HT1080 (cell line): ENCODE measurements around the gene ARHGAP40. TPM values are rescaled to one million over a fixed set of nuclear protein-coding genes. Genes with fewer than 3 reads are reported as not detected.

Experiments
- DNase-seq: peaks from one replicate; pipeline ENCODE4 v3.0.0-alpha.2; 2015; ENCODE audit warnings: low read depth
- total RNA-seq: library from RNA; depleted of rRNA; stranded (reverse); fragments of >200 nt; shearing (Covaris generic); gene quantifications from 2 replicates; pipeline ENCODE4 v1.2.3, GENCODE V29; 2014; rRNA removed

Gene ARHGAP40
- total RNA-seq, 1 experiment from 2014 or later: 0.03 TPM

DNA sequence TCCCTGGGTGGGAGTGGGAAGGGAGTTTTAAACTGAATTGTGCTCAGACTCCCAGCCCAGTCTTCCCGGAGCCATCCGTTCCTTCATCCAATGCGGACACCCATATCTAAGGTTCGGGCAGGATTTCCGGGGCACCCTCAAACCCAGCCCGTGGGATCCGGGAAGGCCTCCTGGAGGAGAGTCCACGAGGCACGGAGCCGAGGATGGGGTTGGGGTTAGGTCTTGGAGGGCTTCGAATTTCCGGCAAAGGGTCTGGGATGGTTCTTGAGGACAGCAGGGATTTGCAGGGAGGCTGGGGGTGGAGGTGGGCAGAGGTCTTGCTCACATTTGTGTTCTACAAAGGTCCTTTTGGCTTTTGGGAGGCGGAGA lies 73.1 kb downstream of the ARHGAP40 start:
- no peak for DNase-seq

DNA sequence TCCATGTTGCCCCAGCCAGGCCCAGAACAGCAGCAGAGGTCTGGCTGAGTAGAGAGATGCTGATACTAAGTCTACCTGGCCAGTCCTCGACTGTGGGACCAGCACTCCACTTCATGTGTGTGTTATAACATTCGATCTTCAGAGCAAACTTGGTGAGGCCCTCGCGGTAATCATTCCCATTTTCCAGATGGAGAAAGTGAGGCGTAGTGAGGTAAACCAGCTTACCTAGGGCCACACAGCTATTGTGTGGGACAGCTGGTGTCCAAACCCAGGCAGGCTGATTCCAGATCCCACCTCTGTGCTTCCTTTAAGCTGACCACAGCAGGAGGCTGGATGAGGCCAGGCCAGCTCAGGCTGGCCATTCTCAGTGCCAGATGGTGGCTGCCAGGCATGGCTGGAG lies 75.0 kb downstream of the ARHGAP40 start:
- DNase-seq: no peak

DNA sequence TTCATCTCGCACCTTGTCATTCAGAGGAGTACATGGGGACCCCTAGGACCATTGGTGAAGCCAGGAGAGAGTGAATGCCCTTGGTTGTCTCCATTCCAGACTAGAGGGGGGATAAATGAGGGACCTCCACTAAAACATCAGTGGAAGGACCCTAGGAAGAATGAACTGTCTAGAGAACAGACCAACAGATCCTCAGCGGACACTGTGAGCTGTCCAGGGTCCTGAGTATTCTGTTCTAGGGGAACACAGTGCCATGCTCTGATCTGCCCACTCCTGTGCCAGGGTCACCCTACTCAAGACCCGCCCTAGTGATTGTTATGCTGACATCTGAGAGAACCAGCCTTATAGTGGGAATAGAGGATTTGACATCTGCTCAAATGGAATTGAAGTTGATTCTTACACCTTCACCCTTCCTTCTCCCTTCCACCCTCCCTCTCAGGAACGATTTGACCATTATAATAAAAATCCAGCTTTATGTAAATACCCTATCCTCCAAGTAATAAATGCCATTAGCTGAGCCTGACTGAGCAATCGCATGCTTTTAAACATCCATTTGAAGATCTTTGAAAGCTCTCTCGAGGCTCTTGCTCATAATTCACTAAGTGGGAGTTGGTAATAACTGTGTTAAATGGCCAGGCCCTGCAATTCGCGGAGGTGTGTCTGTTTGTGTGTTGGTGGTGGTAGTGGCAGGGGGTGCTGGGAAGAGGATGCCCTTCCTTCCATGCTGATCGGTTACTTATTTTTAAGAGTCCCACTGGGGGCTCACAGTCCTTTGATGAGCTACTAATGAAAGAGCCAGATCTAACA lies 79.1 kb downstream of the ARHGAP40 start:
- DNase-seq: peak; percentile 39

DNA sequence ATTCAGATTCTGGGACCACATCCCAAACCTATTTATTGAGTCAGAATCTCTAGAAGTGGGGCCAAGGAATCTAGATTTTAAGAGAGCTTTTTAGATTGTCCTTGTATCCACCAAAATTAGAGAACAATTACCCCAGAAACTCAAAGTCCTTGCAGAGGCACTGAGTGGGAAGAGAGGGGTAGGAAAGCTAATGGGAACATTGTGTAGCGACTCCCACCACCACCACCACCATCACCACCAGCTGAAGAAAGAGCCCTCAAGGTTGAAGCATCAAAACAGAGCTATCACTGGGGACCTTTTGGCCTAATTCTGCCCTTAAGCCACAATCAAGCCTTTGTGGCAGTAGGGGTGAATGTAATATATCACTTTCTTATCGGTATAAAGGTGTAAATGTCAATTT lies 83.7 kb downstream of the ARHGAP40 start:
- DNase-seq: no peak

DNA sequence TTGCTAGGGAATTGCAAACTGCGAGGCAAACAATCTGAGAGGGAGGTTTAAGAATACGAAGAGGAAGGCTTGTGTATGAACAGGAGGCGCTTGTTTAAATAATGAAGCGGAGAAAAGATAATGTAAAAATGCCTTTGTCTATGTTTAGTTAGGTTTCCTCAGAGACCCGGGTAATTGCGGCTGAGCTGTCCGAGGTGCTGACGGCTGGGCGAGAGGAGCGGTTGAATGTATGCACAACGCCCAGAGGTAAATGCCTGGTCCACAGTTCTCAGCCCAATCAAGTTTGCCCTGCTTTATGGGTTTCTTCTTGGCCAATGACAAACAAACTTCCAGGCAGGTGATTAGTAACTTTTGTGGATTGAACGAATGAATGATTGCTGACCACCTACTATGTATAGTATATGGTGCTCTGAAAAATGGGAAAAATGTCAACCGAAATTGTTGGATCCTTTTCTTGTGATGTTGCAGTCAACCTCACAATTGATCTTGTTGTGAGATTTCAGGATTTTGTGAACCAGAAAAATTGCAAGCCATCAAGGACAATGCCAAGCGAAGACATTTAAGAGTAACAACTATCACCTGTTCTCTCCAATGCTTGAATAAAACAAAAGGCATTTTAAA lies 84.4 kb downstream of the ARHGAP40 start:
- peak; percentile 39 for DNase-seq

DNA sequence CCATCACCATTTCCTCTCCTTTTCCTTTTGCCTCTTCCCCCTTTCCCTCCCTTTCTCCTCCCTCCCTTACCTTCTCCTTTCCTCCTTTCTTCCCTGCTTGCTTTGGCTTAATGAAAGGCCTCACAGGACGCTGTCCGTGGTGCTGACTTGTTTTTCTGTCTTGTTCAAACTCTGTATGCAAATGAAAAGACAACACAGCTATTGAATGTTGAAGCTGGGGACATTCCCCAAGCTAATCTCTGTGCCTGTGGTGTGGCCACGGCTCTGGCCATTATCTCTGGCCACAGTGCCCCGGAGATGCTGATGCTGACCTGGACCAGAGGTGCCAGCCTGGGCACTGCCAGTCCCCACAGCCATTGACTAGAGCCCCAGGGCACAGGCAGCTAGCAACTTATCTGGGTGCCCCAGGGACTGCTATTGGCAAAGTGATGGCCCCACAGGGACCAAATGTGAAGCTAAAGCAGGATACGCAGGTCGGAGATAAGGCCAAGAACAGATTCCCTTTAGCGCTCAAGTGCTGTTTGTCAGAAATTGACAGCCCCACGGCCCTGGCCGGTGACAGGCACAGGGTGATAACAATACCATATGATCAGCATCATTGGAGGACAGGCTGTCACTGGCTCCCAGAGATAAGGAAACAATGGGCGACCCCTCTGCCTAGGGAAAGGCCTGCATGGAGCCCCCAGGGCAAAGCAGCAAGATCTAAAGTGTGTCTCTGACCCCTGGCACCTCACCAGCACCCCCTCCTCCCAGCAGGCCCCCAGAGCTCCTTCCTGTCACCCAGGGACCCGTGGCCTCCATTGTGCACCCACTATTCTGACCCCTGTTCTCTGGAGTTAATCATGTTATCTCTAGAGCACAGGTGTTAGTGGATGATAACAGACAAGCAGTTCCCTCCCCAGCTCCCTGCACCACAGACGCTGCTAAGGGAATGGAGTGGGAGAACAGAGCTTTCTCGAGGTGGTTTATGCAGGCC lies 91.1 kb downstream of the ARHGAP40 start:
- DNase-seq: peak; percentile 17

DNA sequence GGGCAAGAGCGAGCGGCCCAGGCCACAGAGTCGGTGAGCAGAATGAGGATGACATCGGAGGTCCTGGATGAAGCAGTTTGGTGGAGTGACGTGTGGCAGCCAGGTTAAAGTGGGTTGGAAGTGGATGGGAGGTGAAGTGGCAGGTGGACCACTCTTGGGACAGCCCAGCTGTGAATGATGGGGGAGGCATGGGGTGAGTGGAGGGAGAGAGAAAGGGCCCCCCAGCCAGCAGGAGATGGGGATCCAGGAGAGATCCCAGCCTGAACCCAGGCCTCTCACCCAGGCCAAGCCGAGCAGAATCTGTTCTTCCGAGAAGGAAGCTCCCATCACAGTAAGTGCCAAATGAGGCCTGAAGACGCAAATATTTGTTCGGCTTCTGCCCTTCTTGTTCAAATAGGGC lies 95.7 kb downstream of the ARHGAP40 start:
- no peak for DNase-seq

DNA sequence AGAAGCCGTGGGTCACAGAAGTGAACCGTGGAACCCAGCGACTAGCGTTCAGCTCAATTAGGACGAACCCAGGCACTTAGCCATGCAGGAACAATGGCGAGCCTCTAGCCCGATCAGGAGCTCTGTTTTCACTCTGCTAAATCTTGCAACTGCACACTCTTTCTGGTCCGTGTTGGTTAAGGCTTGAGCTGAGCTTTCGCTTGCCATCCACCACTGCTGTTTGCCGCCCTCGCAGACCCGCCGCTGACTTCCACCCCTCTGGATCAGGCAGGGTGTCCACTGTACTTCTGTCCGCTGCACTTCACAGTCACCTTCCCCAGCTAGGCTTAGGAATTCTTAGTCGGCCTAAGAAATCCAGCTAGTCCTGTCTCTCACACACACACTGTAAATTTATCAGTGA lies 96.9 kb downstream of the ARHGAP40 start:
- no peak for DNase-seq

DNA sequence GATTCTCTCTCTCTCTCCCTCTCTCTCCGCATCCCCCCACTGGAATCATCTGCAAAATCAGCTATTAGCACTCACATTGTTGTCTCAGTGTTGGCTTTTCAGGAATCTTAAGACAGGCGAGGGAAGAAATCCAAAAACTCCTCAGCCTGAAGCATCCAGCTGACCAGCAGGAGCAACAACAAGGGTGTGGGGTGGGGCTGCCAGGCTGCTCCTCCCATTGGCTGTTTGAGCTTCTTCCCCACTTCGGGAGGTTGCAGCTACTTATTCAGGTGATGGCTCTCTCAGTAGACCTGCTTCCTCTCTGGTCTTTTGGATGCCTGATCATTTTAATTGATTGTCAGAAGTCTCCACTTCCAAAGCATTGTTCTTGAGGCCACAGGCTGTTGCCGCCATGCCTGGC lies 98.5 kb downstream of the ARHGAP40 start:
- no peak for DNase-seq

Other genes with a start within 250 kb of the ARHGAP40 start
- gene SNHG17, start 166.5 kb upstream of the ARHGAP40 start, total RNA-seq: 25.2 and 38.1 TPM in 2 replicates
- gene RALGAPB, start 129.0 kb upstream of the ARHGAP40 start, total RNA-seq: 10.7 and 15.5 TPM in 2 replicates
- not detected in 2 replicates for gene ADIG, start 20.6 kb upstream of the ARHGAP40 start, total RNA-seq
- gene SLC32A1, start 122.7 kb downstream of the ARHGAP40 start, total RNA-seq: not detected in 2 replicates
- gene ACTR5, start 146.7 kb downstream of the ARHGAP40 start, total RNA-seq: 8.0 and 10.7 TPM in 2 replicates
- gene PPP1R16B, start 203.9 kb downstream of the ARHGAP40 start, total RNA-seq: 0.03 and 0.05 TPM in 2 replicates